Thyroid gland (tissue), 4 donors: ENCODE measurements around the gene SELENOI. TPM values are rescaled to one million over a fixed set of nuclear protein-coding genes. Genes with fewer than 3 reads are reported as not detected.

Experiments
- DNase-seq, 2 donors: peaks; one replicate each; pipeline ENCODE4 v3.0.0-alpha.2; 2019
- H3K27ac ChIP-seq, 3 donors: fragments of 200-600 bp; sonication (generic); 1 replicate in 2 of 3; 2 replicates in 1 of 3; pipeline ENCODE4 v1.5.1; 2016 to 2019; ENCODE audit warnings: mild to moderate bottlenecking in 1 of 3, moderate library complexity in 1 of 3
- H3K27me3 ChIP-seq: fragments of 200-600 bp; sonication (generic); one replicate; pipeline ENCODE4 v1.5.1; 2019
- H3K36me3 ChIP-seq, 2 donors: fragments of 200-600 bp; sonication (generic); one replicate each; pipeline ENCODE4 v1.5.1; 2016 to 2019
- H3K4me1 ChIP-seq, 2 donors: fragments of 200-600 bp; sonication (generic); one replicate each; pipeline ENCODE4 v1.5.1; 2017 to 2019
- H3K4me3 ChIP-seq, 3 donors: fragments of 200-600 bp; sonication (generic); replicated peaks in 1 of 3; 1 replicate in 2 of 3; 2 replicates in 1 of 3; pipeline ENCODE4 v1.5.1; 2016; ENCODE audit warnings: mild to moderate bottlenecking in 1 of 3
- H3K9me3 ChIP-seq: fragments of 200-600 bp; sonication (generic); one replicate; pipeline ENCODE4 v1.5.1; 2017
- CTCF ChIP-seq, 6 experiments: fragments of 200-600 bp in 3 of 6; fragments of 450-650 bp in 3 of 6; sonication (generic) in 3 of 6; IDR thresholded peaks; one replicate each; pipeline ENCODE4 v1.5.1; 2016 to 2019; ENCODE audit warnings: antibody characterized with exemption in 6 of 6, mild to moderate bottlenecking in 2 of 6, inconsistent platforms in 1 of 6, moderate library complexity in 1 of 6
- POLR2A ChIP-seq, 2 donors: fragments of 450-650 bp; IDR thresholded peaks; one replicate each; pipeline ENCODE4 v1.6.1; 2017; ENCODE audit warnings: antibody characterized with exemption in 2 of 2, mild to moderate bottlenecking in 2 of 2, moderate library complexity in 1 of 2
- WGBS, 2 donors: methylation state at CpG; one replicate each; pipeline ENCODE4 v1.1.5; 2017; 5-methylcytosine and 5-hydroxymethylcytosine counted together
- intact Hi-C: fragments of 100-400 bp; cut with DNase I; formaldehyde crosslinking; loops from one replicate; pipeline ENCODE4 v1.15.1; 2023
- total RNA-seq, 4 donors: library from RNA; depleted of rRNA; stranded (reverse); fragments of >200 nt; gene quantifications; one replicate each; pipeline ENCODE4 v1.2.3, GENCODE V29; 2016

SELENOI gene
- total RNA-seq, 4 donors from 2014 or later: 16.7 to 31.2 (median 21.8) TPM

DNA sequence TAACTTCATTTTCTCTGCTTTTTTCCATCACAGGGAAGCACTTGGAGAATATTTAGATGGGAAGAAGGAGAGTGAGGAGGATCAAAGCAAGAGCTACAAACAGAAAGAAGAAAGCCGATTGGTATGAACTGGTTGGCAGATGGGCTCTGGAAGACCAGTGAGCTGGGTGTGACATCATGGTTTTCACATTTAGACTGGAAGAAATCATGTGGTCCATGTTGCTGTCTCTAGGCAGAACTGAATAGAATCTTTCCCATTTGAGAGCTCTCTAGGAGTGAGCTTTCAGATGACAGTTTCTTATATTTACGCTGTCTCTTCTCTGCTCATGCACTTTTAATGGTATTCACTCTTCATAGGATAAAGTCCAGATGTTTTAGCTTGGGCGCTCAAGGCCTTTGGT lies 68.4 kb downstream of the SELENOI start:
- Histone ChIP-seq H3K27me3 (no peaks in the 10 kb centered on the region), H3K36me3 (no peaks in the 10 kb centered on the region), H3K4me3 (no peak overlapping the region), H3K27ac (no peak overlapping the region), H3K4me1 (no peaks in the 10 kb centered on the region), H3K9me3 (no peaks in the 10 kb centered on the region)
- TF ChIP-seq CTCF (IDR thresholded peaks at IDR 0.05) (no peak), POLR2A (IDR thresholded peaks at IDR 0.05) (no peak)
- DNase-seq: no peak
- intact Hi-C loops: no loop called here
- 95 to 98% methylated on average over 3 of the region's 3 CpGs for WGBS, 2 donors

GRCh38 chr2:26421961-26422360 lies 76.0 kb downstream of the SELENOI start:
- 86 to 91% methylated on average over 5 of the region's 5 CpGs for WGBS, 2 donors
- TF ChIP-seq POLR2A (IDR thresholded peaks at IDR 0.05) (no peak), CTCF (IDR thresholded peaks at IDR 0.05) (no peak)
- Histone ChIP-seq H3K27me3 (no peaks in the 10 kb centered on the region), H3K27ac (no peak overlapping the region), H3K4me3 (no peak overlapping the region), H3K9me3 (no peaks in the 10 kb centered on the region), H3K4me1 (no peaks in the 10 kb centered on the region), H3K36me3 (no peaks in the 10 kb centered on the region)
- no peak for DNase-seq
- intact Hi-C loops: no loop called here

DNA sequence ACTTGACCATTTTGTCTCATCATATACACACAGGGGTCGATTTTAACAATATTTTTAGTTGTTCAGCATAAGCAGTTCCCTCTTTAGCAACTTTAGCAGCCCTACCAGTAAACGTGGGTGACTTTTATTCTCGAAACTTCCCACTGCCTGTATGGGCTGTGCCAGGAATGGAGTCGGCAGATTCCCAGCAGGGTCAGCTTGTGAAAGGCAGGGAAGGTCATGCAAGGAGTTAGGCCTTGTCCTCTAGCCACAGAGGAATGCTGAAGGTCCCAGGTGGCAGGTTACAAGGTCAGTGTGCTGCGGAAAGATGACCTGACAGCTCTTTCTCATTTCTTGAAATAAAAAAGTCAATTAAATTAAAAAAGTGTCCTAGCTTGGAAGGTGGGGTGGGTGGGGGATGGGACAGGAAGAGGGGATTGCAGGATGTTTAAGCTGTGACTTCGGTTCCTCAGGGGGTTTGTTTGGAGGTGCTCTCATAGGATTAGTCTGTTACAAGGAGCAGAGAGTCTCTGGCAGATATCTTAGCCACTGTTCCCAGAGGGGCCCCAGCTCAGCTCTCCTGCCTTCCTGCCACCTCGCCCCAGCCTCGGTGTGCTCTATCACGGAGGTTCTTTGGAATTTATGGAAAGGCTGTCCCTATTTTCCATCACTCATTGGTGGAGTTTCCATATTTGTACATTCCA lies 77.1 kb downstream of the SELENOI start:
- H3K9me3 ChIP-seq: no peaks in the 10 kb centered on the region
- no peaks in the 10 kb centered on the region for H3K36me3 ChIP-seq
- H3K27me3 ChIP-seq: no peaks in the 10 kb centered on the region
- H3K27ac ChIP-seq: no peak overlapping the region
- WGBS, 2 donors: 64 to 65% methylated on average over 9 of the region's 9 CpGs
- DNase-seq: no peak
- no peaks in the 10 kb centered on the region for H3K4me1 ChIP-seq
- TF ChIP-seq CTCF (IDR thresholded peaks at IDR 0.05) (no peak), POLR2A (IDR thresholded peaks at IDR 0.05) (no peak)
- intact Hi-C loops: no loop called here
- no peak overlapping the region for H3K4me3 ChIP-seq

DNA sequence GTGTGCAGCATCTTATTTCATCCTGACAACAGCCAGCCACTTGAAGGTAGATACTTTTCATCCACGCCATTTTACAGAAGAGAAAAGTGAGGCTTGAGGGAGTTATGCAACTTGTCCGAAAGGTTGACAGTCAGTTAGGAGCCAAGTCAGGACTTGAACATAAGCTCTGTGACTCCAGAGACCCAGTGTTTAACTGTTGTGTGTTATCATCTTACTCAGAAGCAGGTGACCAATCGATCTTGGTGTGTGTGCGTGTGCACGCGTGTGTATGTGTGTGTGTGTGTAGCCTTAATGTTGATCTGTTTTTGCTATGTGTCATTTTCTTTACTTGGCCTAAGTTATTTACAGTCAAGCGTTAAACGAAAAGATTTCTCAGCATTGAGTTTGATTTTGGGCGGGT lies 77.8 kb downstream of the SELENOI start:
- no peak overlapping the region for H3K27ac ChIP-seq
- no peaks in the 10 kb centered on the region for H3K27me3 ChIP-seq
- intact Hi-C loops: no loop called here
- H3K36me3 ChIP-seq: no peaks in the 10 kb centered on the region
- WGBS, 2 donors: 87 to 90% methylated on average over 9 of the region's 9 CpGs
- no peaks in the 10 kb centered on the region for H3K9me3 ChIP-seq
- no peaks in the 10 kb centered on the region for H3K4me1 ChIP-seq
- DNase-seq: no peak
- TF ChIP-seq CTCF (IDR thresholded peaks at IDR 0.05) (no peak), POLR2A (IDR thresholded peaks at IDR 0.05) (no peak)
- no peak overlapping the region for H3K4me3 ChIP-seq

DNA sequence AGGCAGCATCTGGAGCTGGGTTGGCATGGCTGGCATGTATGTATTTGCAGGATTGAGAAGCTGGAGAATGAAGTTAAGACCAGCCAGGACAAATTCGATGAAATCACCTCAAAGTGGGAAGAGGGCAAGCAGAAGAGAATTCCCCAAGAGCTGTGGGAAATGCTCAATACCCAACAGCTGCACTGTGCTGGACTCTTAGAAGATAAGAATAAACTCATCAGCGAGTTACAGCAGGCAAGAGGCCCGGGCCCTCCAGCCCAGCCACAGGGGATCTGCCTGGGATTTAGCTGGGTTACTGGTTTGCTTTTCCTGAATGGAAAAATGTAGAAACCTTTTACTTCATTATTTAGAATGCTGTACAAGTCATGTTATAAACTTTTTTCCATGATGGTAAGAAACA lies 78.3 kb downstream of the SELENOI start:
- 60 to 91% methylated on average over 3 of the region's 3 CpGs for WGBS, 2 donors
- intact Hi-C loops: no loop called here
- TF ChIP-seq CTCF (IDR thresholded peaks at IDR 0.05): no peak
- no peak for TF ChIP-seq POLR2A (IDR thresholded peaks at IDR 0.05)

More for the DNA sequence above, 78.3 kb downstream of the SELENOI start:
- Histone ChIP-seq H3K36me3 (no peaks in the 10 kb centered on the region), H3K27ac (no peak overlapping the region), H3K27me3 (no peaks in the 10 kb centered on the region), H3K9me3 (no peaks in the 10 kb centered on the region), H3K4me1 (no peaks in the 10 kb centered on the region), H3K4me3 (no peak overlapping the region)
- DNase-seq: no peak
